GM23338 (cell line): ENCODE data around the gene PTP4A1.

ENCODE experiments used
- CTCF ChIP-seq, 2 experiments: fragments of 200-600 bp in 1 of 2; sonication (generic) in 1 of 2; conservative IDR thresholded peaks; 2 replicates each; pipeline versions ENCODE4 v1.5.1 to v1.6.1; 2016 to 2017; ENCODE audit warnings: antibody characterized with exemption in 2 of 2, low read depth in 2 of 2, mild to moderate bottlenecking in 2 of 2, moderate library complexity in 1 of 2
- EZH2 ChIP-seq: fragments of 200-600 bp; sonication (generic); IDR thresholded peaks from one replicate; pipeline ENCODE4 v1.8.0; 2017; ENCODE audit warnings: antibody characterized with exemption, mild to moderate bottlenecking, low read depth; ENCODE audit not compliant: unreplicated experiment
- POLR2AphosphoS5 ChIP-seq: IDR thresholded peaks from 2 replicates; pipeline ENCODE4 v1.6.1; 2016; ENCODE audit warnings: antibody characterized with exemption, low read depth
- REST ChIP-seq: IDR thresholded peaks from one replicate; pipeline ENCODE4 v1.6.1; 2018; ENCODE audit warnings: antibody characterized with exemption; ENCODE audit not compliant: unreplicated experiment

- TF ChIP-seq CTCF (conservative IDR thresholded peaks at IDR 0.05; ENCODE audit: low read depth in 2 of 2) (no peak), POLR2AphosphoS5 (no peak), REST (no peak), EZH2 (no peak)
These were observed 25.1 kb downstream of the PTP4A1 start for GRCh38 chr6:63597141-63598048.
